Vagina (tissue), 2 donors: Measurements from ENCODE around the gene INTS7.

Experiments
- CTCF ChIP-seq, 3 experiments: fragments of 450-650 bp in 2 of 3; fragments of 200-600 bp in 1 of 3; sonication (generic) in 1 of 3; IDR thresholded peaks; one replicate each; pipeline ENCODE4 v1.5.1; 2017 to 2019; ENCODE audit warnings: antibody characterized with exemption in 3 of 3, mild to moderate bottlenecking in 2 of 3, moderate library complexity in 2 of 3
- POLR2A ChIP-seq, 2 donors: fragments of 450-650 bp; IDR thresholded peaks; one replicate each; pipeline ENCODE4 v1.6.1; 2017; ENCODE audit warnings: antibody characterized with exemption in 2 of 2, mild to moderate bottlenecking in 2 of 2, moderate library complexity in 2 of 2

GRCh38 chr1:212053993-212054392 is 18.6 kb upstream of the INTS7 start:
- TF ChIP-seq POLR2A (IDR thresholded peaks at IDR 0.05) (no peak), CTCF (IDR thresholded peaks at IDR 0.05) (no peak)
